M059J (cell line): ENCODE measurements around the gene LRRC75A. TPM values are rescaled to one million over a fixed set of nuclear protein-coding genes. Genes with fewer than 3 reads are reported as not detected.
A peak's percentile ranks its signal among the peaks of the same experiment; 100 is the strongest.
"Not testable (repeated sequence)": the region's sequence is repeated elsewhere in the genome, so short reads cannot be mapped to it uniquely, and the experiment has no call there.

Source experiments
- DNase-seq: peaks from one replicate; pipeline ENCODE4 v3.0.0-alpha.2; 2012; ENCODE audit warnings: low read depth
- total RNA-seq: library from RNA; depleted of rRNA; stranded (reverse); fragments of >200 nt; shearing (Covaris generic); gene quantifications from 2 replicates; pipeline ENCODE4 v1.2.3, GENCODE V29; 2014

The LRRC75A gene
- total RNA-seq, 1 experiment from 2014 or later: 1.6 TPM

- no peak for DNase-seq
These were observed 19.5 kb downstream of the LRRC75A start for GRCh38 chr17:16472539-16472938.

DNA sequence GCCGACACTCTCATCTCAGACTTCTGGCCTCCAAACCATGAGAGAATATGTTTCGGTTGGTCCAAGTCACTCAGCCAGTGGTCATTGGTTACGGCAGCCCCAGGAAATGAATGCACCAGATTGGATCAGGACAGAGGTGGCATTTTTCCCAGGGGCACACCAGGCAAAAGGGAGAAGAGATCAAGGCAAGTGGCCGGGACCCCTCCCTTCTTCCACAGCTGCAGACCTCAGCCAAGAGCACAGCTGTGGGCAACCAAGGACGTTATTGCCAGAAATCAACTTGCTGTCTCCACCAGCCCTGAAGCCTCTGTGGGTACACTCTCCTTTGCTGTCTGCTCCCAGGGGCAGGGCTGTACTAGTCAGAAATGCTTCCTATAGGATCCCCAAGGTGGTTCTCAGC, 20.7 kb downstream of the LRRC75A start:
- no peak for DNase-seq

DNA sequence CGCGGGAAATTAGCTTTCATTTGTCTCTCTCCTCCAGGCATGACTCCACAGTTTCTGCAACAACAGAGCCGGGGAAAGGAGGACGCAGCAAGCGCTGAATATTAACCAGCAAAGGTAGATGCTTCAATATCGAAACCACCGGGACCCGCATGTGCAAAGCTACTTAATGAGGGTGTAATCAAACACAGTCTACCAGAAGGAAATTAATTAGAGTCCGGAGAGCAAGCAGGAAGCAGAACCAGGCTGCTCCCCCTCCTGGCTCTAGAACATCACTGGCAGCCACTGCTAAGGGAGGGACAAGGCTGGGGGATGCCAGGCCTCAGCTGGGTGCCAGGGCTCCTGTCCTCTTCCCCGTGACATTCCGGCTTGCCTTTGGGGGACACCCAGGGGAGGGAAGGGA, 21.7 kb downstream of the LRRC75A start:
- DNase-seq: no peak

- DNase-seq: no peak
These were observed 23.5 kb downstream of the LRRC75A start for GRCh38 chr17:16468428-16468992.

DNA sequence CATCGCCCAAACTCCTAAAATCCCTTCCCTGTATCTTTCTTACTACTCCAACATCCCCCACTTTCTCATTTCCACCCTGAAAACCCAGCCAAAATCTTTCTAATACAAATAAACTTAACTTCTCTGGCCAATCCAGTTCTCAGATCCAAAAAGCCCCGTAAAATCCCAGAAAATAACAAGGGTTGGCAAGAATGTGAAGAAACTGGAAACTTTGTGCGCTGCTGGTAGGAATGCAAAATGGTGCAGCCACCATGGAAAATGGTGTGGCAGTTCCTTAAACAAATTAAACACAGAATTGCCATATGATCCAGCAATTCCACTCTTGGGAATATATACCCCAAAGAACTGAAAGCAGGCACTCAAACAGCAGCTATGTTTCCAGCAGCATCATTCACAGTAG, 24.1 kb downstream of the LRRC75A start:
- DNase-seq: no peak

DNA sequence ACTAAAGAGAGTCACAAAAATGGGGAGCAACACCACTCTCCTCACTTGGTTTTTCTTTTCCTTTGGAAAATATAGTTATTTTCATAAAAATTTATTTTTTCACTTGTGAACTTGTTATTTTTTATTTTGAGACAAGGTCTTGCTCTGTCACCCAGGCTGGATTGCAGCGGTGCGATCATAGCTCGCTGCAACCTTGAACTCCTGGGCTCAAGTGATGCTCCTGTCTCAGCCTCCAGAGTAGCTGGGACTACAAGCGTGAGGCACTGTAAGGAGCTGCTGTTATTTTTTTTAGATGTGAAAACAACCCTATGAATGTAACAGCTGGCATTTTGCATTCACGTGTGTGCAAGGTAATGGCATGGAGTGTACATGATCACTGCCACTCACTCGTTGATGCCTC, 24.9 kb downstream of the LRRC75A start:
- DNase-seq: no peak

GRCh38 chr17:16466407-16466806, 25.6 kb downstream of the LRRC75A start:
- no peak for DNase-seq

- DNase-seq: no peak
These were observed 26.1 kb downstream of the LRRC75A start for GRCh38 chr17:16465861-16466338.

- no peak for DNase-seq
These were observed 27.0 kb downstream of the LRRC75A start for GRCh38 chr17:16465052-16465312.

DNA sequence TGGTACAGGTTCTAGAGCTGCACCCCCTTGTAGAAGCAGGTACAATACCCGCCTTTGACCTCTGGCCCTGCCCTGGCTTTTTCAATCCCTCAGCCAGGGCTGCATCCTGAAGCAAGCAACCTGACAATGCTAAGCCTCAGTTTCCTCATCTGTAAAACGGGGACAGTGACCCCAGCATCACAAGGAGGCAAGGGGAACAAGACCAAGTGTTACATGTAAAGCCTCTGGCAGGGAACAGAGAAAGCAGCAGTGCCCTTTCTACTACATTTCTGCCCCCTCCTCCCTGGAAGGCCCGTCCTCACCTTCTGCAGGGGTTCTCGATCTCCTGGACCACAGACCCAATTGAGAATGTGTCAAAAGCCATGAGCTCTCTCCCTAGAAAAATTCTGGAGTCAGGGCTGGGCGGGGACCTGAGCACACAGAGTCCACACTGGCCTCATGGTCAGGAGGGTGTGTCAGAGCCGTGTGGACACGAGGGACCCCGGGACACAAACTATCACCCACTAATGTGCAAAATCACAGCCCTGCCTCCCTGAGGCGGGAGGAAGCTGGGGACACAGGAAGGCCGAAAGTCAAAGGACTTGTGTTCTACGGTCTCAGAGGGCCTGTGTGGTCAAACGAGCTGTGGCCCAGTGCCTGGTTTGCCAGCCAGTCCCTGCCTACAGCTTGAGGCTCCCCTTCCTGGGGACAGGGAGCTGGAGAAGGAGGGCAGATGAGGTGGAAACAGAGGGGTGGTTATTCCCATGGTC, 27.5 kb downstream of the LRRC75A start:
- DNase-seq: no peak

DNA sequence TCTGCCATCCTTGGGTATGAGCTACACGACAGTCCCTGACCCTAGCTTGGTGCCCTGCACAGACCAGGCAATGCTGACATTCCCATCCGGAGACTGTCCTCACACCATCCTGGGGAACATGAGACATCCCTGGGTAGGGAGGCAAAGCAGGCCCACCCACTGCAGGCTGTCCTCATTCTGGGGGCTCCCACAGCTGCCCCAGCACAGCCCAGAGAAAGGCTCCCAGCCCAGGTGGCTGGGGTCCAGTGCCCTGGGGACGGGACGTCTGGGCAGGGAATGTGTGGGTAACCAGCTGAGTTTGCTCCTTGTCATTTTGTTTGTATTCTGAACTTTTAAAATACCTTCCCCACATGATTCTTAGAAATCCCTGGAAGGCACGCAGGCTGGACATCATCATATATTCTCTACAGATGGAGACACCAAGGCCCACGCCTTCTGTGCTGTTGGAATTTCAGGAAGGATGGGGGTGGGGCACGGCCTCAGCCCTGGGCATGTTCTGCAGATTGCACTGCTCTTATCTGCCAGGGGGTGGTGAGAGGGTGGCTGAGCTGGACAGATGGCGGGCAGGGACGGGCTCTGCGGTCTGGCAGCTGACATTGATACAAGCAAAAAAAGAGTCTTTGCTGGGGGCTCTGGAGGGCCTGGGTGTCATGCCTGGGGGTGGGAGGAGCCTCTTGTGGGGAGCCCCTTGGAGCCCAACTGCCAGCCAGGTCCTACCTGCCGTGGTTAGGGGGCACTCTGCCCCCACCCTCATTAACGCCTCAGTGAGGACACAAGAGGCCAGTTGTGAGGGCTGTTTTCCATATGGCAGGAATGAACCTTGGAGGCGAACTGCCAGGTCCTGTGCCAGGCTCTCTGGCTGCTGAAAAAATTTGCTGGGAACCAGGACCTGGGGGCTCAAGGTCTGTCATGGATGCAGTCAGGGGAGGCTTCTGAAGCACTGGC, 28.4 kb downstream of the LRRC75A start:
- DNase-seq: no peak

DNA sequence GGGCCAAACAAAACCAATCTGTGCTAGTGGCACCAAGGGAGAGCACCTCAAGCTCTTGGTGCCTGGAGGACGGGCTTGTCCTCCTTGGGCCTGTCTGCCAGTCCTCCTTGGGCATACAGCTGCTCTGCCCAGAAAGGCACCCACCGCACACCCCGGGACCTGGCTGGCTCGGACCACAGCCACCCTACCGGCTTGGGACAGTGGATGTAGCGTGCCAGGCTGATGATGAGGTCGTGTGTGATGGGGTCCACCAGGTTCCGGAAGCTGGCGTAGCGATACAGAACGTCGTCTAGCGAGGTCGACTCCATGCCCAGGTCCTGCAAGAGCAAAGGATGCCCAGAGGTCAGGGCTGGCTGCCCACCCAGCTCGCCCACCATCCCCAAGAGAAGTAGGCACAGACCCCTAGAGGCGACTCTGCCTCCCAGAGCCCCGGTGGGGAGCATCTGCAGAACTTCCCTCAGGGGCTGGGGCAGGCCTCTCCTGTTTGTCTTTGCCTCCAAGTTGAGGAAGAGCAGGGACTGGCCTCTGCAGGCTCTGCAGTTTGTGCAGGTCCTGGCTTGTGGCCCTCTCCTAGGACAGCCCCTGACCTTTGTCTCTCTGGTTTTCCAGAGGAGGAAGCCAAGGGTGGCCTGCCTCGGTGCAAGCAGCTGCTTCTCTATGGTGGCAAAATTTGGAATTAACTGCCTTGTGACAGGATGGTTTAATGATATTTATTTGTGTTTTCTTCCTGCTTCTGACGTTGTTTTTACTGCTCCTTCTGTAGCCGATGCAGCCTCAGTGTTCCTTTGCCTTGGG, 29.7 kb downstream of the LRRC75A start:
- no peak for DNase-seq

- DNase-seq: no peak
These were observed 30.5 kb downstream of the LRRC75A start for GRCh38 chr17:16461606-16461866.

- no peak for DNase-seq
These were observed 31.0 kb downstream of the LRRC75A start for GRCh38 chr17:16460796-16461605.

DNA sequence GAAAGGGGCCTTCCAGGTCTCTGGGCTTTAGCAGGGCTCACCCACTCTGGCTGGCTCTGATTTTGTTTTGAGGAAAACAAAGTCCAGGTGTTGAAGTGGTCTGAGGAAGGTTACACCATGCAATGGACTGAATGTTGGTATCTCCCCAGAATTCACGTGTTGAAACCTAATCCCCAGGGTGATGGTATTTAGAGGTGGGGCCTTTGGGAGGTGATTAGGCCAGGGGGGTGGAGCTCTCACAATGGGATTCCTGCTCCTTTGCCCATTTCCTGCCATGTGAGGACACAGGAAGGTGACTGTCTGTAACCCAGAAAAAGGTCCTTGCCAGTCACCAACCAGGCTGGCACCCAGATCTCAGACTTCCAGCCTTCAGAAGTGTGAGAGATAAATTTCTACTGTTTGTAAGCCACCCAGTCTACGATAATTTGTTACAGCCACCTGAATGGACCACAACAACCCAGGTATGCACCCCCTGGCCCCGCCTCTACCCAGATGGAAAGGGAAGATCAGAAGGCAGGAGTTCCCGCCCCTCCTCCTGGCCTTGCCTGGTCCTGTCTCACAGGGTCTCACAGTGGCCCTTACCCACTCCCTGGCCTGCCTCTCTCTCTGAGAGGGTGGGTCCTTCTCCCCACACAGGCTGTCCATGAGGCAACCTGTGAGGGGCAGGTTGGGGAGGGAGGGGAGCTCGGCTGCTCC, 32.0 kb downstream of the LRRC75A start:
- DNase-seq: peak; percentile 58

DNA sequence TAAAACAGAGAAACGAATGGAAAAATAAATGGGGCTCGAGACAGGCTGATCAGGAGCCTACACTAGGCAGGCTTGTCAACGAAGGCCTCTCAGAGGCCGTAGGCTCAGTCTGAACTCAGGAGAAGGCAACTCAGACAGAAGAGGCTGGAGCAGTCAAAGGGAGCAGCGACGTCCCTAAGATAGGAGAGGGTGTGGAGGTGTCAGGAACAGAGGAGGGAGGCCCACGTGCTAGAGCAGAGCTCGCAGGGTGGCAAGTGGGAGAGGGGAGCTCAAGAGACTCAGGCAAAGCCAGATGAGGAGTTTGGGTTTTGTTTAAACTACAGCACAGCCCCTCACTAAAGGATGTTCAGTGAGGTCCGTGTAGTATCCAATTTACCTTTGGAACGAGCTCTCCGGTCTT, 32.7 kb downstream of the LRRC75A start:
- no peak for DNase-seq

- DNase-seq: no peak
These were observed 35.2 kb downstream of the LRRC75A start for GRCh38 chr17:16456742-16457316.

GRCh38 chr17:16455997-16456741, 35.8 kb downstream of the LRRC75A start:
- DNase-seq: no peak

DNA sequence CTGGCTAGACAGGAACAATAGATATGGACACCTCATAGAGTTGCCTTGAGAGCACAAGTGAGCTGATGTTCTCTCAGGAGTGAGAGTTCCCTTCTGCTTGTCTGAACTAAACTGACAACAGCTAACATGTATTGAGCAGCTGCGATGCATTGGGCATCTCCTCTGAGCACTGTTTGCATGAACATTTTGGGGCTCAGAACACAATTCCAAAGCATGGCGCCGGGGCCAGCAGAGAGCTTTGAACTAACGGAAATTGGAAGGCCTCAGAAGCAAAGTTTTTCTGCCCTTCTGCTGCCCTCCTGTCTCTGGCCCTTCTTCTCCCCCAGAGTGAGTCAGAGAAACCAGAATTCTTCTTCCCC, 38.5 kb downstream of the LRRC75A start:
- no peak for DNase-seq

DNA sequence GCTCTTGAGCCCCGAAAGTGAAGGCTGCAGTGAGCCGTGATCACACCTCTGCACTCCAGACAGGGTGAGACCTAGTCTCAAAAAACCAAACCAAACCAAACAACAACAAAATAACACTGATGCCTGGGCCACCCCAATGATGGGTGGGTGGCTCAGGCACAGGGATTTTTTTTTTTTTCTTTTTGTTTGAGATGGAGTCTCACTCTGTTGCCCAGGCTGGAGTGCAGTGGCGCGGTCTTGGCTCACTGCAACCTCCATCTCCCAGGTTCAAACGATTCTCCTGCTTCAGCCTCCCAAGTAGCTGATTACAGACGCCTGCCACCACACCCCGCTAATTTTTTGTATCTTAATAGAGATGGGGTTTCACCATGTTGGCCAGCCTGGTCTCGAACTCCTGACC, 39.7 kb downstream of the LRRC75A start:
- not testable (repeated sequence) for DNase-seq
